Progenitor cell of endocrine pancreas (in vitro differentiated cells): ENCODE data around the gene TBC1D4. TPM values are rescaled to one million over a fixed set of nuclear protein-coding genes. Genes with fewer than 3 reads are reported as not detected.
A peak's percentile ranks its signal among the peaks of the same experiment; 100 is the strongest.

Experiments used
- DNase-seq: peaks from one replicate; pipeline ENCODE4 v3.0.0; 2021; ENCODE audit warnings: low spot score; ENCODE audit not compliant: unreplicated experiment
- H3K27ac Mint-ChIP-seq: 2 replicates; pipeline ENCODE4 v1.8.0; 2021; ENCODE audit warnings: mild to moderate bottlenecking, moderate library complexity, mixed read lengths
- H3K27me3 Mint-ChIP-seq: 2 replicates; pipeline ENCODE4 v1.8.0; 2021; ENCODE audit warnings: mixed read lengths
- H3K36me3 Mint-ChIP-seq: 2 replicates; pipeline ENCODE4 v1.8.0; 2022; ENCODE audit warnings: mixed read lengths; ENCODE audit not compliant: insufficient read depth
- H3K4me1 Mint-ChIP-seq: 2 replicates; pipeline ENCODE4 v1.8.0; 2021; ENCODE audit warnings: low read depth, mixed read lengths
- H3K4me3 Mint-ChIP-seq: 2 replicates; pipeline ENCODE4 v1.8.0; 2021; ENCODE audit warnings: low read depth, mild to moderate bottlenecking, moderate library complexity, mixed read lengths
- H3K9me3 Mint-ChIP-seq: 2 replicates; pipeline ENCODE4 v1.8.0; 2021; ENCODE audit warnings: low read depth, mixed read lengths
- total RNA-seq: library from RNA; stranded (reverse); gene quantifications from 2 replicates; pipeline ENCODE4 v1.2.1, GENCODE V29; 2021
- TF ChIP-seq, protein P1 (sequence below): fragments of 200-600 bp; sonication (generic); IDR thresholded peaks from one replicate; pipeline ENCODE4 v1.5.0; 2021; ENCODE audit warnings: antibody characterized with exemption, mild to moderate bottlenecking; ENCODE audit not compliant: unreplicated experiment

TBC1D4 gene
- total RNA-seq, 1 donor from 2014 or later = 13.7 TPM

- no peak for DNase-seq
- Mint-ChIP-seq H3K4me1 (peaks cover 11% of the 10 kb centered on the region), H3K27me3 (no peaks in the 10 kb centered on the region), H3K27ac (no peak overlapping the region), H3K36me3 (no peaks in the 10 kb centered on the region), H3K4me3 (no peak overlapping the region), H3K9me3 (no peaks in the 10 kb centered on the region)
- TF ChIP-seq, protein P1, sequence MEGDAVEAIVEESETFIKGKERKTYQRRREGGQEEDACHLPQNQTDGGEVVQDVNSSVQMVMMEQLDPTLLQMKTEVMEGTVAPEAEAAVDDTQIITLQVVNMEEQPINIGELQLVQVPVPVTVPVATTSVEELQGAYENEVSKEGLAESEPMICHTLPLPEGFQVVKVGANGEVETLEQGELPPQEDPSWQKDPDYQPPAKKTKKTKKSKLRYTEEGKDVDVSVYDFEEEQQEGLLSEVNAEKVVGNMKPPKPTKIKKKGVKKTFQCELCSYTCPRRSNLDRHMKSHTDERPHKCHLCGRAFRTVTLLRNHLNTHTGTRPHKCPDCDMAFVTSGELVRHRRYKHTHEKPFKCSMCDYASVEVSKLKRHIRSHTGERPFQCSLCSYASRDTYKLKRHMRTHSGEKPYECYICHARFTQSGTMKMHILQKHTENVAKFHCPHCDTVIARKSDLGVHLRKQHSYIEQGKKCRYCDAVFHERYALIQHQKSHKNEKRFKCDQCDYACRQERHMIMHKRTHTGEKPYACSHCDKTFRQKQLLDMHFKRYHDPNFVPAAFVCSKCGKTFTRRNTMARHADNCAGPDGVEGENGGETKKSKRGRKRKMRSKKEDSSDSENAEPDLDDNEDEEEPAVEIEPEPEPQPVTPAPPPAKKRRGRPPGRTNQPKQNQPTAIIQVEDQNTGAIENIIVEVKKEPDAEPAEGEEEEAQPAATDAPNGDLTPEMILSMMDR = no peak
Measured at GRCh38 chr13:75362026-75362425, 119.9 kb downstream of the TBC1D4 start.

DNA sequence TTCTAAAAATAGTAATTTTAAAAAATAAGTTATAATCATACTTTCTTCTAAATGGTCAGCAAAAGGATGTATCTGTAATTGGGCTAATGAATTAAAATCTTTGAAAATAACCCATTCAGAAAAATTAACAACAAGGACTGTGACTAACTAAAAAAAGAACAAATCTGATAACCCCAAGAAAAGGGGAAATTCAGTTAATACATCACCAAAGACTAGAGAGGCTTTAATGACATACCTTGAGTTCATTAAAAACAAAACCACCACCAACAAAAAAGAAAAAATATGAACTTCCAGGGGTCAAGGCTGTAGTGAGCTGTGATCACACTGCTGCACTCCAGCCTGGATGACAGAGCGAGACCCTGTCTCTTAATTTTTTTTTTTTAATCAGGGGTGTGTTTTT lies 121.8 kb downstream of the TBC1D4 start:
- peaks cover 10% of the 10 kb centered on the region for H3K4me1 Mint-ChIP-seq
- TF ChIP-seq, protein P1 = no peak
- H3K36me3 Mint-ChIP-seq = no peaks in the 10 kb centered on the region
- DNase-seq = no peak
- no peaks in the 10 kb centered on the region for H3K27me3 Mint-ChIP-seq
- no peak overlapping the region for H3K4me3 Mint-ChIP-seq
- H3K27ac Mint-ChIP-seq = no peak overlapping the region
- no peaks in the 10 kb centered on the region for H3K9me3 Mint-ChIP-seq

DNA sequence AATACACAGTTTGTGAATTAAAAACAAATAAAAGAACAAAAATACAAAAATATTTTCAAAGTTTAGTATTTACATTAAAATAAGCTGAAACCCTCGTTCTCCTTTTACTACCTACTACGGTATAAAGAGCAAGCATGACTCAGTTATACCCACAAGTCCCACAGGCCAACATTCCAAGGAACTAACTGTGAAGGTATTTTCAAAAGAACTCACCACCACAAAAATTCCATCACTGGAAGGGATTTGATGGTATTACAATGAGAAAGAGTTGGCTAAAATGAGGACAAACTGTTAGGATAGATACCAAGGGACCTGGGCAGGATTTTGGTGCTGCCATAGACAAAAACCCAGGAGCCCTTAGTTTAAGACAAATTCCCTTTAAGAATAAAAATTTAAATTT lies 122.7 kb downstream of the TBC1D4 start:
- peaks cover 10% of the 10 kb centered on the region for H3K4me1 Mint-ChIP-seq
- no peak overlapping the region for H3K4me3 Mint-ChIP-seq
- no peaks in the 10 kb centered on the region for H3K9me3 Mint-ChIP-seq
- H3K27ac Mint-ChIP-seq = no peak overlapping the region
- no peaks in the 10 kb centered on the region for H3K27me3 Mint-ChIP-seq
- no peaks in the 10 kb centered on the region for H3K36me3 Mint-ChIP-seq
- no peak for DNase-seq
- TF ChIP-seq, protein P1 = no peak

GRCh38 chr13:75357576-75358289 lies 124.2 kb downstream of the TBC1D4 start:
- Mint-ChIP-seq H3K27ac (no peak overlapping the region), H3K36me3 (peaks cover 2% of the 10 kb centered on the region), H3K27me3 (no peaks in the 10 kb centered on the region), H3K4me1 (peaks cover 4% of the 10 kb centered on the region), H3K4me3 (no peak overlapping the region), H3K9me3 (no peaks in the 10 kb centered on the region)
- no peak for DNase-seq
- TF ChIP-seq, protein P1 = peak; percentile 60

- Mint-ChIP-seq H3K36me3 (peaks cover 6% of the 10 kb centered on the region), H3K27ac (no peak overlapping the region), H3K4me3 (no peak overlapping the region), H3K27me3 (no peaks in the 10 kb centered on the region), H3K4me1 (peaks cover 4% of the 10 kb centered on the region), H3K9me3 (no peaks in the 10 kb centered on the region)
- TF ChIP-seq, protein P1 = no peak
- DNase-seq = no peak
Measured at GRCh38 chr13:75356421-75356820, 125.5 kb downstream of the TBC1D4 start.
